Measurements from ENCODE around the gene RHOF. TPM values are rescaled to one million over a fixed set of nuclear protein-coding genes. Genes with fewer than 3 reads are reported as not detected.

RHOF gene
- total RNA-seq, 1 donor from 2014 or later, result 121 TPM

DNA sequence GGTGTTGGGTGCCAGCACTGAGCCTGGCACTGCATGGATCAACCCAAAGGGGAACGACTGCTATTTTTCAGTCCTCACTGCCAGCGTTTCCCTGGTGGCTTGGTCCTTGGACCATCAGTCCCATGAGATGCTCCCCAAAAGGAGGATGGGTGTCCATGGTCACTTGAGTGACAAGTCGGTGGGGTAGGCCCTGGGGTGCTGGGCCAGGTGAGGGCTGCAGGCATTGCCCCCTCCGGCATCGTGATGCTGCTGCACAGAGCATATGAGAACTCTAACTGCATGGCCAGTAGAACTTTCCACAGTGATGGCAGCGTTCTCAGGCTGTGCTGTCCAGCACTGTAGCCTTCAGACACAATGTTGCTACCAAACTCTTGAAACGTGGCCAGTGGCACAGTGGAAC is 26.6 kb upstream of the RHOF start:
- intact Hi-C loops (cut with micrococcal nuclease), result no loop called here

DNA sequence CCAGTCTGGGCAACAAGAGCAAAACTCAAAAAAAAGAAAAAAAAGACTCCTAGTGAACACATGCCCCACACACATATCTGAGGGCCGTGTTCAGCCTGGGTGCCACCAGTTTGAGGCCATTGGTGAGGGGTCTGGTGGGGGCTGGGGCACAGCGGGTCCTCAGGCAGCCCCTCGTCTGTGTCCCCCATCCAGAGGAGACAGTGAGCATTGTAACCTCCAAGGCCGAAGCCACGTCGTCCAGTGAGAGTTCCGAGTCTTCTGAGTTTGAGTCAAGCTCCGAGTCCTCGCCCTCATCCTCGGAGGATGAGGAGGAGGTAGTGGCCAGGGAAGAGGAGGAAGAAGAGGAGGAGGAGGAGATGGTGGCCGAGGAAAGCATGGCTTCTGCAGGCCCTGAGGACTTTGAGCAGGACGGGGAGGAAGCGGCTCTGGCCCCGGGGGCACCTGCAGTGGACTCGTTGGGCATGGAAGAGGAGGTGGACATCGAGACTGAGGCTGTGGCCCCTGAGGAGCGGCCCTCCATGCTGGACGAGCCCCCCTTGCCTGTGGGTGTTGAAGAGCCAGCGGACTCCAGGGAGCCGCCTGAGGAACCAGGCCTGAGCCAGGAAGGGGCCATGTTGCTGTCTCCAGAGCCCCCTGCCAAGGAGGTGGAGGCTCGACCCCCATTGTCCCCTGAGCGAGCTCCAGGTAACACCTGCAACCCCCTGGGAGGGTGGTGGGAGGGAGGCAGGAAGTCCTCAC is 25.9 kb upstream of the RHOF start:
- intact Hi-C loops (cut with micrococcal nuclease), result no loop called here

DNA sequence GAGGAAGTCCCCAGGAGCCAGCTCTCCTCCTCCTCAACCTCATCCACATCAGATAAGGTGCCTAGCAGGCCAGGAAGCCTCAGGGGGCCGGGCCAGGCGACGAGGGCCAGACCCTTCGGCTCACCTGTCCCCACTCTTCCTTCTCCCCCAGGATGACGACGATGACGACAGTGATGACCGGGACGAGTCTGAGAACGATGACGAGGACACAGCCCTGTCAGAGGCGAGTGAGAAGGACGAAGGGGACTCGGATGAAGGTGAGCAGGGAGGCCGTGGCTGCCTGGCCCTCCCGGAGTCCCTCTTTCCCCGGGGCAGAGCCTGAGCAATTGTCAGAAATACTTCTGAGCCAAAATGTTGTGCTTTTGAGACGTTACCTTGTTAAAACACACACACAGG is 24.2 kb upstream of the RHOF start:
- intact Hi-C loops (cut with micrococcal nuclease), result no loop called here

- intact Hi-C loops (cut with micrococcal nuclease), result no loop called here
These were observed 23.6 kb upstream of the RHOF start for GRCh38 chr12:121816925-121817647.

DNA sequence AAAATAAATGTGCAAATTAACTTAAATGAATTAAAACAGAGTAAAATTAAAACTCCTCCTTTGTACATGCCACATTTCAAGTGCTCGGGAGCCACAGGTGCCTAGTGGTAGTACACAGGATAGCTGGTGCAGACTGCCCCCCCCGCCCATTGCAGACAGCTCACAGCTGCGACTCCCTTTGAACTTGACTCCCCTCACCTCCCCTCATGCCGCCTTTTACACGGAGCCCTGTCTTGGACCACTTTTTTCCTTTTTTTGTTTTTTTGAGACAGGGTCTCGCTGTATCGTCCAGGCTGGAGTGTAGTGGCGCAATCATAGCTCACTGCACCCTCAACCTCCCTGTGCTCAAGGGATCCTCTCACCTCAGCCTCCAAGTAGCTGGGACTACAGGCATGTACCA is 21.8 kb upstream of the RHOF start:
- intact Hi-C loops (cut with micrococcal nuclease), result no loop called here

- intact Hi-C loops (cut with micrococcal nuclease), result no loop called here
These were observed 21.1 kb upstream of the RHOF start for GRCh38 chr12:121814429-121815119.

DNA sequence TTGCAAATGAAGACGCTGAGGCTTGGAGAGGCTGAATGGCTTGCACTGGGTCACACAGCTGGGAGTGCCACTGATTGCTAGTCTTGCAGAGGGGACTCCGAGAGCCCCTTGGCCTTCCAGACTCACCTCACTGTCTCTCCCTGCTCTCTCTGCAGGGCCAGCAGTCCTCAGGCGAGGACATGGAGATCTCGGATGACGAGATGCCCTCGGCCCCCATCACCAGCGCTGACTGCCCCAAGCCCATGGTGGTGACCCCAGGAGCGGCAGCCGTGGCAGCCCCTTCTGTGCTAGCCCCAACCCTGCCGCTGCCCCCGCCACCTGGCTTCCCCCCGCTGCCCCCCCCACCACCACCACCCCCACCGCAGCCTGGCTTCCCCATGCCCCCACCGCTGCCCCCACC is 20.5 kb upstream of the RHOF start:
- intact Hi-C loops (cut with micrococcal nuclease), result no loop called here

DNA sequence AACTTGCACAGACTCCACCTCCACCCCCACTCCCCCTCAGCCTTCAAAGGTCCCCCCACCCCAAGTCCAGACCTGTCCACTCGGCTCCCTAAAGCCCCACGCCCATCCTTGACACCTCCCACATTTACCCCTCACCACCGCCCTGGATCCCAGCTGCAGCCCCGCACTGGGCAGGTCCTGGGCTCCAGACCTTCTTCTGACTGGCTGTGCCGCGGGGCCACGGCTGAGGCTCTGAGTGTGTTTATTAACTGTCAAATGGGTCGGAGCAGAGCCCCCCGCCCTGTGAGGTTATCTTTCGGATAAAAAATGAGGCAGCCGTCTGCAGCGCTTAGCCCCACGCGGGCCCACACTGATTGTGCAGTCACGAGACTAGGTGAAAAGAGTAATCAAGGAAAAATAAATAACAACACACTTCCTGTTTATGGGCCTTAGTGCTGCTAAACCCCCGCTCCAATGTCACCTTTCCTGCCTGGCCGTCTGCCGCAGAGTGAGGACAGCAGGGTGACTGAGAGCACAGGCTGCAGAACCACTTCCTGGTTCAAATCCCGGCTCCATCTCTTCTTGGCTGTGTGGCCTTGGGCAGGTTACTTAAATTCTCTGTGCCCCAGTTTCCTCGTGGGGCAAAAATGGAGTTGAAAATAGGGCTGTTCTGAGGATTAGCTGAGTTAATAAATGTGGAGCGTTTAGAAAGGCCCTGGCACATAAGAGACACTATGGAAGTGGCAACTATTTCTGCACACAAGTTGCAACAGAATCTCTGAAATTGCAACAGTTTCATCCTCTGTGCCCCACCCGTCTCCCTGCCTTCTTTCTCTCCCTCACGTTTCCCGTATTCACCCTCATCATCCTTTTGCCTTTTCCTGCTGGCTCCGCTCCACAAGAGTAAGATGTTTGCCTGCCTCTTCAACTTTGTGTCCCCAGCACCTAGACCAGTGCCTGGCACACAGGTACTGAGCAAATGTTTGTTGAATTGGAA is 19.7 kb upstream of the RHOF start:
- intact Hi-C loops (cut with micrococcal nuclease), result loop anchor here (1.0 kb wide), 6 partner anchors 11 to 116 kb away; partner anchors contain the start of gene PSMD9

DNA sequence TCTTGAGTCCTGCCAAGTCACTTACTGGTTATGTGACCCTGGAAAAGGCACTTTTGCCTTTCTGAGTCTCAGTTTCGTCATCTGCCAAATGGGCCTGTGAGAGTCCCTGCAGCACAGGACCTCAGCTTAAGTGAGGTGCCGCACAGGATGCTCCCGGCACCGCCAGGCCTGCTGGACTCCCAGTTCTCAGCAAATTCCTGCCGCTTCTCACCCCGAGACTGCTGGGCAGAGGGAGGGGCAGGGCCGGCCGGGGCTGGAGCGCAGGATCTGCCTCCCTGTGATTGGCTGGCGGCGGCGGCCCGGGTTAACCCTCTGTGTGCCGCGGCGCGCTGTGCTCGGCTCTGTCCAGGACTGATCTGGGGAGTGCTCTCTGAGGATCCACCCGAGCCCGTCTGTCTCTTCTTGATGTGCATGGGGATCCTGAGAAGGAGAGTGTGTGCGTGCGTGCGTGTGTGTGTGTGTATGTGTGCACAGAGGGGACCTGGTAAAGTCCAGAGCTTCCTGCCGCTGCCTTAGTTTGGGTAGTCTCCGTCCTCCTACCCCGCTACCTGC is 18.9 kb upstream of the RHOF start:
- intact Hi-C loops (cut with micrococcal nuclease), result loop anchor here (1.0 kb wide), 6 partner anchors 10 to 115 kb away; partner anchors contain the start of gene PSMD9

GRCh38 chr12:121811434-121812319 is 18.2 kb upstream of the RHOF start:
- intact Hi-C loops (cut with micrococcal nuclease), result loop anchor here (1.0 kb wide), 6 partner anchors 9 to 114 kb away; partner anchors contain the start of gene PSMD9

GRCh38 chr12:121810833-121811433 is 17.4 kb upstream of the RHOF start:
- intact Hi-C loops (cut with micrococcal nuclease), result no loop called here

- intact Hi-C loops (cut with micrococcal nuclease), result no loop called here
These were observed 16.8 kb upstream of the RHOF start for GRCh38 chr12:121810234-121810817.

DNA sequence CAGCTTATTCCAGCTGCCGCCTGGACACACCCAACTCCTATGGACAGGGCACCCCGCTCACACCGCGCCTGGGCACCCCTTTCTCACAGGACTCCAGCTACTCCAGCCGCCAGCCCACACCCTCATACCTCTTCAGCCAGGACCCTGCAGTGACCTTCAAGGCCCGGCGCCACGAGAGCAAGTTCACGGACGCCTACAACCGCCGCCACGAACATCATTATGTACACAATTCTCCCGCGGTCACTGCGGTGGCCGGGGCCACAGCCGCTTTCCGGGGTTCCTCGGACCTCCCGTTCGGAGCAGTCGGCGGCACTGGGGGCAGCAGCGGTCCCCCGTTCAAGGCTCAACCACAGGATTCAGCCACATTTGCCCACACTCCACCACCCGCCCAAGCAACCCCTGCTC is 16.2 kb upstream of the RHOF start:
- intact Hi-C loops (cut with micrococcal nuclease), result no loop called here

DNA sequence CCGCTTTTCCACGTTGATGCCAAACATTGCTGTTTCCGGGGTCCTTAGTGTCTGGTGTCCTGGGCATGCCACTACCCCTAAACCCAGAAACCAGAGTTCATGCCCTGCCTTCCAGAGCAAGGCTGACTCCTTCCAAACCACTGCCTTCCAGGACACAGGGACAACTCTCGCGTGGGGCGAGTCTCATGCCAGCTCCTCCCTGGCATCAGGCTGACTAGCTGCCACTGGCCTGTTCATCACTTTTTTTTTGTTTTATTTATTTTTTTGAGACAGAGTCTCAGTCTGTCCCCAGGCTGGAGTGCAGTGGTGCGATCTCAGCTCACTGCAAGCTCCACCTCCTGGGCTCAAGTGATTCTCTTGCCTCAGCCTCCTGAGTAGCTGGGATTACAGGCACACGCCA is 15.1 kb upstream of the RHOF start:
- intact Hi-C loops (cut with micrococcal nuclease), result no loop called here

- intact Hi-C loops (cut with micrococcal nuclease), result no loop called here
These were observed 14.3 kb upstream of the RHOF start for GRCh38 chr12:121807642-121808347.

DNA sequence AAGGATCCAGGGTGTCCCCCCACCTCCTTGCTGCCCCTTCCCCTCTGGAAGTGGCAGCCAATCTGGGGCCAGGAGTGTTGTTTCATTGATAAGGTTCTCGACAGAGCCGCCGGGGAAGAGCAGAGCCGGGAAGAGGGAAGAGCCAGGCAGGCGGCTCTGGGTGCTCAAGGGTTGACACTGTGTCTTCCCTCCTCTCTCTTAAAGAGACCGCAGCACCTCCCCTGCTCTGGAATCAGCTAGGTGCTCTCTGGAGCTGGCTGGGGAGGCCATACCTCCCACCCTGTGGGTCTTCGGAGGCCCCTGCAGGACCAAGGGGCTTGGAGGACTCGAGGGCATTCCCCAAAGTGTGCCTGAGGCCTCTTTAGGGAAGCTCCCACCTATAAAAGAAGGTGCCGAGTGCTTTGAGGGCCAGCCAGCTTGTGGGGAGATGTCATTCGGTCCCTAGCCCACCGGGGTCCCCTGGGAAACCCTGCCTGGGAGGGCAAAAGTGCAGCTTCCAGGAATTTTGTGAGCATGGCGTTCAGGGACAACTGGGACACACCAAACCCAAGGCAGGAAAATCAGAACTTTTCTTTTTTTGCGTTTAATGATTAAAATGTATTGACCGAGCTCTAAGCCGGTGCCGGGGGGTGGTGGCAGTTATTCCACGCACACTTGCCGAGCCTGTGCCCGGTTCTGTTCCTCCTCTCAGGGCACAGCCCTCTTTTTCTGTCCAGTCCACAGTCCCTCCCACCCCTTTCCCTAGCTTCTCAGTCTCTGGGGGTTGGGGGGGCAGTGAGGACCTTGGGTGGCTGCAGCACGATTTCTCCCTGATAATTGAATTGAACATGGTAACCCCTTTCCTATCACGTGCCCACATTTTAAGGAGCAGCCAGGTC is 13.3 kb upstream of the RHOF start:
- intact Hi-C loops (cut with micrococcal nuclease), result no loop called here

GRCh38 chr12:121806009-121806545 is 12.6 kb upstream of the RHOF start:
- intact Hi-C loops (cut with micrococcal nuclease), result no loop called here
